NCI-H2227 (cell line): Measurements from ENCODE around the gene SKOR1.

Experiments
- DNase-seq: peaks from one replicate; lab custom pipeline; 2025; ENCODE audit not compliant: unreplicated experiment; lab: John Stamatoyannopoulos, UW

Gene SKOR1, protein sequence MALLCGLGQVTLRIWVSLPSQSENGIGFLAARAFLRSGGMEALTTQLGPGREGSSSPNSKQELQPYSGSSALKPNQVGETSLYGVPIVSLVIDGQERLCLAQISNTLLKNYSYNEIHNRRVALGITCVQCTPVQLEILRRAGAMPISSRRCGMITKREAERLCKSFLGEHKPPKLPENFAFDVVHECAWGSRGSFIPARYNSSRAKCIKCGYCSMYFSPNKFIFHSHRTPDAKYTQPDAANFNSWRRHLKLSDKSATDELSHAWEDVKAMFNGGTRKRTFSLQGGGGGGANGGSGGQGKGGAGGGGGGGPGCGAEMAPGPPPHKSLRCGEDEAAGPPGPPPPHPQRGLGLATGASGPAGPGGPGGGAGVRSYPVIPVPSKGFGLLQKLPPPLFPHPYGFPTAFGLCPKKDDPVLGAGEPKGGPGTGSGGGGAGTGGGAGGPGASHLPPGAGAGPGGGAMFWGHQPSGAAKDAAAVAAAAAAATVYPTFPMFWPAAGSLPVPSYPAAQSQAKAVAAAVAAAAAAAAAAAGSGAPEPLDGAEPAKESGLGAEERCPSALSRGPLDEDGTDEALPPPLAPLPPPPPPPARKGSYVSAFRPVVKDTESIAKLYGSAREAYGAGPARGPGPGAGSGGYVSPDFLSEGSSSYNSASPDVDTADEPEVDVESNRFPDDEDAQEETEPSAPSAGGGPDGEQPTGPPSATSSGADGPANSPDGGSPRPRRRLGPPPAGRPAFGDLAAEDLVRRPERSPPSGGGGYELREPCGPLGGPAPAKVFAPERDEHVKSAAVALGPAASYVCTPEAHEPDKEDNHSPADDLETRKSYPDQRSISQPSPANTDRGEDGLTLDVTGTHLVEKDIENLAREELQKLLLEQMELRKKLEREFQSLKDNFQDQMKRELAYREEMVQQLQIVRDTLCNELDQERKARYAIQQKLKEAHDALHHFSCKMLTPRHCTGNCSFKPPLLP

DNA sequence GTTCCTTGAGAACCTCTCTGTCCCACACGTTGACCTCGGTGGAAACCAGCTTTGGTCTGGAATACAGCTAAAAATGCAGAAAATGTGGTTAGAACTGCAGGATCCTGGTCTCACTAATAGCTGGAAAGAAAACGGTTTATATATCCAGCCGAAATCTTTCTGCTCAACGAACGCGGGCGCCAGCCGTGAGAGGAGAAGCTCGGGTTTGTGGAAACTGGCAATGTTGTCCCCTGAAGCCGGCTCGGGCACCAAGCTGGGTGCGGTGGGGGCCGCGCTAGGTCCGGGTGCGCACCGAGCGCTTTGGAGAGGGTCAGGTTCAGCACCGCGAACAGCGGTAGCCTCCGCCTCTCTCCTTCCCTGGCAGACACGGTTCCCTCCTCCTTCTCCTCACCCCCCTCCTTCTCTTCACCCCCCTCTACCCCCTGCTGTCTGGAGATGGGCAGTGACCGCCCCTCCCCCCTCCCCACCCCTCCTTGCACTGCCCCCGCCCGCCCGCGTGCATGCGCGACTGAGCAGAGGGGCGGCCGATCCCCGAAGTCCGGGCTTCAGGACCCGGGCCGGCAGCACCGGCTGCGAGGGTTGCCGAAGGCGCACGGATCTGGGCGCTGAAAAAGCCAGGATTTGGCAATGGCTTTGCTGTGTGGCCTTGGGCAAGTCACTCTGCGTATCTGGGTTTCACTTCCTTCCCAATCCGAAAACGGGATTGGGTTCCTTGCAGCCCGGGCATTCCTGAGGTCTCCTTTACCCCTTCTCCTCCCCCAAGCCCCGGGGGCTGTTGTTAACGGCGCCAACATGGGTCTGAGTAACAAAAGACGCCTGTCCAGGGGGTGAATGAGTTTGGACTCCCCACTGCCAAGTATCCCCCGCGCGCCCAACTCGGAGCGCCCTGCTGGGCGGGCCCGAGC lies at the start of gene SKOR1:
TSS of gene SKOR1 (plus strand) at position 534 of the 905 bp plus-strand sequence. CDS start at position 628, 94 bp downstream.
- DNase-seq, result peak; percentile 32

DNA sequence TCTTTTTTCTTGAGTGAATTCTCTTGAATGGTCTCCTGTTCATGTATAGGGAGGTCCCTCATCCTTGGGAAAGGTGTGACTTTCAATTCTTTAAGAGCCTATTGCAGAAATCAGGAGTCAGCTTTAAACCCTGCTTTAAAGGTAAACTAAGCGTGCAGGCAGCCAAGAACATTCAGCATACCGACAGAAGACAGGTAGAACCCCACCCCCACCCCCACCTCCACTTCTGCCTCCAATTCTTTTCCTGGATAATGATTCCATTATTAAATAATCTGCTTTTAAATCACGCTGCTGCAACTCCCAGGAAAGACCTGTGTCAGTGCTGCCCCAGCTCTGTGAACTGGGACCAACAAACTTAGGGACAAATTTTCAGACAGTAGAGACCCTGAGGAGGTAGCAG lies 49.3 kb upstream of the SKOR1 start:
- no peak for DNase-seq

DNA sequence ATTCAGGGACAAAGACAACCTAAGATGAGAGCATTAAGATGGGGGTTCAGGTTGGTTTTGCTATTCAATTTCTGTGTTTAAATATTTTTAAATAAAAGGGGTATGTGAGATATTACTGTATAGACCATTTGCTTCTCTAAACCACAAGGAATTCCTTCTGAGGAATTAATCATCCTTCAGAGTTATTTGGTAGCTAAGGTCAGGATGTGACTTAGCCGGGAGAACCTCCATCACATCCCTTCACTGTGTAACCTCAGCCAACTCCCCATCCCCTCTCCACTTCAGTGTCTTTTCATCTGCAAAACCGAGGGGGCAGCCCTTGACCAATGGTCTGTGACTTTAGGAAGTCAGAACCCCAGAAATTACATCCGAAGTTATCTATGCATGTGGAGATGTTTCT lies 48.7 kb upstream of the SKOR1 start:
- no peak for DNase-seq

DNA sequence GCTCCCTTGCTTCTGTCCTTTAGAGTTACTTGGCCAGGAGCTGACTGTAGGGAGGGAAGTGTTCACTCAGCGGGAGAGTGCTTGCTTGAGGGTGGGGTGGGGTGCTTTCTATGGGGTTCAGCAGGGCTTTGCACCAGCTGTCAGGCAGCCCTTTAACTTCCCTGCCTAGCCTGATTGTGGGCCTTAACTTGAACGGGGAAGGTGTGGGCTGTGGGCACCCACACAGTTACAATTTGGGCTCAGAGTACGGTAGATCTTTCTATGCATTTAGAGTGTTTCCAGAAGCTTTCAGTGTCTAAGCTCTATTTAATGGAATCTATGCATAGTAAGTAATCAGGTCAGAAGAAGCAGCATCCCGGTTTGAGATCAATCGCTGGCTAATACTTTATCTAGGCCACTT lies 48.2 kb upstream of the SKOR1 start:
- DNase-seq, result no peak

DNA sequence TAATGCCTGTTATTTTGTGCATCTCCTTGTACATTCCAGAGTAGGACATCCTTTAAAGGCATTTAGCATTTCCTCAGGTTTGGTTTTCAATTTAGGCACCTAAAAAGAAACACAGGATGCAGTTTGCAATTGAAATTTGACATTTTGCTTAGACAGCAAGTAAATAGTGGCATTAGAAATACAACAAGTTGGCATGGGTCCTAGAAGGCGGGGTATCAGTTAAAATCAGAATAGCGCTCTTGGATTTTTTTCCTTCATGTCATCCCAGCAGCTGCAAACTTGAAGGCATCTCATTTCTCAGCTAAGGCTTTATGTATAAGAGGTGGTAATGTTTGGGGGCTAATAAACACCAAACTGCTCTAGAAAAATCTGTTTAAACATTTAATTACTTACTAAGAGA lies 47.5 kb upstream of the SKOR1 start:
- DNase-seq, result no peak

DNA sequence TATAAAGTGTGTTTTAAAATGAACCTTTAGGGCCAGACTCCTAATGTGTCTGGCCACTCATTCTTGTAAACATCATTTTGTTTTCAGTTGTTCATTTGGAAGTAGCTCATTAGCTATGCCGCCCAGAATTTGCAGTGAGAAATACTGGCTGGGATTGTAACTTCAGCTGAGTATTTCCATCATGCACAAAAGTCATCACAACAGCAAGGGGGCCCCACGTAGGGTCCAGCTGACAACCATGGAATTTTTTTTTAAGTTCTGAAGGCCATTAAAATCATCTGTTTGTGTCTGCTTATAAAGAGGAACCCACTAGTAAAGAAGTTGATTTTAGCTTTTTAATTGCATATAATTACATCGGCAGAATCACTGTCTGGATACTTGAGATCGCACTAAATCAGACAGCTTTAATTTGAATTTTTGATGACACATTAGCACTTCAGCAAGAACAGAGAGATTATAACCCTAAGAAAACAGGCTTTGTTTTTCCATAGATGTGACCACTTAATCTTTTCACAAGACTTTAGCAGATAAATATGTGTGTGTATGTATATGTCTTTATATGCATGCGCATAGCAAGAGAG lies 46.3 kb upstream of the SKOR1 start:
- no peak for DNase-seq

DNA sequence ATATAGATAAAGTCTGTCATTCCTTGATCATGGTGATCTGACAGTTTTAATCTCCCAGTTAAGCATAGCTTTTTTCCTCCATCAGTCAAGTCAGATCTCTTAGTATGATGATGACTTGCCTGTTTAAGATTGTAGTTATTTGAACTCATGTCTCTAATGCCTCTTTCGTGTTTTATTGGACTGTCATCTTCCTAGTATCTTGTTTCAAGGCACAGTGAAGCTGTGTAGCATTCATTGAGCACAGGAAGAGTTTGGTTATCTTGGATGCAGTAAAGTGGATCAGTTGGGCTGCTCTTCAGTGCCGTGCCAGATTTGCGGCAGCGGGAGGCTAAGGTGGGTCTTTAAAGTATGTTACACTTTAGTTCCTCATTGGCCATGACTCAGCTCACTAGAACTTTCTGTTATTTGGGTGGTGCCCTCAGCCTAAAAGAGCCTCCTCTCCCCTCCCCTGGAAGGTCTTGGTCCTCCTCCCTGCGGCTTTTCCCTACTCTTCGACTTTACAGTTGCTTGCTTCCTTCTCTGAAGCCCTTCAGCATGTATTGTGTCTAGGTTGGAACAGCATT lies 45.7 kb upstream of the SKOR1 start:
- no peak for DNase-seq

DNA sequence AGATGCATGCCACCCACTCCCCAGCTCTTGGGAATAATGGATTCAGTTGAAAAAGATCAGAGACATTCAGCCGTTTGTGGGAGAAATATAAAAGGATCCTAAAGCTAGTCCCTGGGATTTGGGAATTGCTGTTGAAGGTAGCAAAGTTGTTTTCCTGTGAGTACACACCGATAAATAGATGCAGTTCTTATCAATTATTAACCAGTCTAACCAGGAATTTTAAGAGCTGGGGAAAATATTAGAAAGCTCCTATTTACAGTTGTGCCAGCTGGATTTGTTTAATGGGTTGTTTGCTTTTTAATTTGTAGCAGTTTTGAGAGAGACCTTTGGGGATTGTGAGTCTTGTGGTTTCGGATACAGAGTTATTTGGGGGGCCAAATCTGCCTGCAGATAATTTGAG lies 44.2 kb upstream of the SKOR1 start:
- no peak for DNase-seq

DNA sequence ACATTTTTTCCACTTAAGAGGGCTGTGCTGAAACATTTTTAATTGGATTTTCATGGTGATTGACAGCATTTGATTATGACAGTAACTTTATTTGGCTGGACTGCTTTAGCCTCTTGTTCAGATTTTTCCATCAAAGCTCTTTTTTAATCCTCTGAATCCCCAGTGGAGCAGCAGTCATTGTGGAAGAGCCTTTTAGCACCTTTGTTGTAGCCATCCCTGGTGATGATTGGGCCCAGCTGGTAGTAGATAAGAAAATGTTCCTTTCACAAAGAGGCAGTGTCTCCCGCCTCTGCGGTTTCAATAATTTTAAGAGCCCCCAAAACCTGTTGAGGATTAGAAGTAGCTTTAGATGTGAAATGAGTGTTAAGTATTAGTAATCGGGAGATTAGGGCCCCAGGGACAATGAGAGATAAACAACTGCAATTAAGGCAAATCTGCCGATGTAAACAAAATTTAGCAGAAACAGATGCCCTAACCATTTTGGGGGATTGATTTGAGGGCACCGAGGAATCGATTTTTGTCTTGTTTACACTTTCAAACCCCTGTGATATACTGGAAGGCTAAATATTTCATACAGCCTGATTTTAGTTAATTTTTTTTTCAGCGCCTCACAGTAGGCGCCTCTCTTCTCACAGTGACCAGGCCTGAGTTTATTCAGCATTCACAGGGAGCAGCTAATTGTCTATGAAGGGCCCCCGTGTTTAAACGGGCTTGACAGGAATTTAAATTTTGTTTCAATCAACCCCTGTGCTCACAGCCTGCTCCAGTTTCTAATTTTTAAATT lies 43.2 kb upstream of the SKOR1 start:
- peak; percentile 20 for DNase-seq

DNA sequence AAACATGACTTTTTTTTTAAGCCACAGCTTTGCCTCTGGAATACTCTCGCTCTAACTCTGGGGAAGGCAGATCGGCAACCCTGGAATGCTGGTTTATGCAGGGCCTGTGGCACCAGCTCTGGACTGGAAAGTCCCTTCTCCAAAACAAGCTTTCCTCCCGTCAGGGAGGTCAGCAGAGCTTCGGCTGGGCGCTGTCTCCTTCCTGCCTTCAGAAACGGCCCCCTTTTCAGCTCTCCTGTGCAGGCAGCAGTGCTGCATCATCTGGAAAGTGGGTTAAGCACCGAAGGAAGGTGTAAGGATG lies 42.7 kb upstream of the SKOR1 start:
- no peak for DNase-seq

DNA sequence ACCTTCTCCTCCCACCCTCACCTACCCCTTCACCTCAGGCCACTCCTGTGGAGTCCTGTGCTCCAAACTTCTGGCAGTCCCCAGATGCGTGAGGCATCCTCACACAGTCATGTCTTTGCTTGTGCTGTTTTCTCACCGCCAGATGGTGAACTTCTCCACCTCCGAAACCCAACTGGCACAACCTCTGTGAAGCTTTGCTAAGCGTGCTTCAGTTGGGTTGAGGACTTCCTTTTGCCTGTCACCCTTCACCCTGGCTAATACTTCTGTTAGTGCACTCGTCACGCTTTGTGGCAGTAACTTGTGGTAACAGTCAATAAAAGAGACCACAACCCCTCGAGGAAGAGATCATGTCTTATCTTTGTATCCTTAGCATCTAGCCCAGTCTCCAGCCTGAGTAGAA lies 42.0 kb upstream of the SKOR1 start:
- DNase-seq, result no peak

DNA sequence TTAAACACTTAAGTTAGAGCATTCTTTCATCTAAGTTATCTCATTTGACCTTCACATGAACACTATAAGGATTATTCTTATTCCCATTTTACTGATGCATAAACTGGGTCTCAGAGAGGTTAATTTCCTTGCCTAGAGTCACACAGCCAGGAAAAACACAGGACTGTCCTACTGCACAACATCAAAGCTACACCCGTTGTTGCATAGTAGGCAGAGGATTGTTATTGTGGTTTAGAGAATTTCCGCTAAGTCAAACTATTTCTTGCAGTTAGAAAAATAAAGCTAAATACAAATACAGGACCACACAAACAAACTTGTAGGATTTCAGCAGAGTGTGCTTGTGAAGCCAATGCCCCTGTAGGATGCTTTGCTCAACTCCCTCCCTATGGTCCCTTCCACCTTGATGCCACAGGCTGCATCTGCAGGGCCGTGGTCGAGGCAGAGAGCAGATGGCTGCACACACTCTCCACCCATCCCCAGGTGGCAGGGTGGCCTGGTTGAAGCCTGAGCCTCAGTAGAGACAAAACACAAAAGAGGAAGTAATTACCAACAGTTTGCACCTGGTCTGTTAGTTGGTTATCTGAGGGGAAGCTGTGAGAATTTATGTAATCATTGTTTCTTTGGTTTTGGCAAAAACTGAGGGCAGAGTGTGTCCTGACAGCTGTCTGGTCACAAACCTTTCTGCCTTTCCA lies 41.1 kb upstream of the SKOR1 start:
- DNase-seq, result no peak

DNA sequence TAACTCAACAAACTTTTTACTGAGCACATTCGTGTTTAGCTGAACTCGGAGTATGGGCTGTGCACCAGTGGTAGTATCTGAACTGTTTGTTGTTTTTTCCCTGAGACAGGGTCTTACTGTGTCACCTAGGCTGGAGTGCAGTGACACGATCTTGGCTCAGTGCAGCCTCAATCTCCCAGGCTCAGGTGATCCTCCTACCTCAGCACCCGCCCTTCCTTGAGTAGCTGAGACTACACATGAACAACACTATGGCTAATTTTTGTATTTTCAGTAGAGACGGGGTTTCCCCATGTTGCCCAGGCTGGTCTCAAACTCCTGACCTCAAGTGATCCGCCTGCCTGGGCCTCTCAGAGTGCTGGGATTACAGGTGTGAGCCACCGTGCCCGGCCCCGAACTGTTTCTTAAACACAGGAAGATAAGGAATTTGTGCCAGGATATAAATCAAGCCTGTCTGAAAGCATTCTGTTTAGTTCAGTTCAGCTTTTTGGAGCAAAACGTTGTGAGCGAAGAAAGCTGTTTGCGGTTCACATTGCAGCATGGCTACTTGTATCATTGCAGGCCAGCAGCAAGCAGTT lies 40.4 kb upstream of the SKOR1 start:
- DNase-seq, result no peak

DNA sequence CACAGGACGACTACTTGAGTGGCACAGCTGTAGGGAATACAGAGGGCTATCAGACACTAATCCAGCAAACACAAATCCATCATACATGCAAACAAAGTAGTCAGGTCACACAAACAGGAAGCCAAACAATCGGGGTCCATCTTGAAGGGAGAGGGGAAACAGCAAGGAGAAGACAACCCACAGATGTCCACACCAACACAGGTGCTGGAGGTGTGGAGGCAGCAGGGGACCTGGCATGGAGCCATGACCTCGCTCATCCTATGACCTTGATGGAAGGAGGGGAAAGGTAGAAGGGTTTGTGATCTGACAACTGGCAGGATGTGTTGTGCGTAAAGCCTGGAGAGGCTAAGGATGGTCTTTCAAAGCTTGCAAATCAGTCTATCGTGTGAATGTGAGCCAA lies 39.9 kb upstream of the SKOR1 start:
- DNase-seq, result no peak

DNA sequence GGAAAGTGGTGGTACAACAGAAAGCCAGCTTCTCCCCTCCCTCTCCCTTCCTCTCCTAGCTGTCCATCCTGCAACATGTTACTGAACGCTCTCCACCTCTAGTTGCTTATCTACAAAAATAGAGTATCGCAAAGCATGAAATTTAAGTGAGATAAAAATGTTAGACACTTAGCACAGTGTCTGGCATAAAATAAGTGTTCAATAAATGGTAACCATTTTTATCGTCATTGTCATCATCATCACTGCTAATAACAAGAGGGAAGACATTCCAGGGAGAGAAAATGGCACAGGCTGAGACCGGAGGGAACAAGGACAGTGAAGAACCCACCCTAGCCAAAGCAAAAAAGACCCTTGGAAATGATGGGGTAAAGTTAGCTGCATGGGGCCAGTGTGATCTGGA lies 38.7 kb upstream of the SKOR1 start:
- DNase-seq, result no peak

DNA sequence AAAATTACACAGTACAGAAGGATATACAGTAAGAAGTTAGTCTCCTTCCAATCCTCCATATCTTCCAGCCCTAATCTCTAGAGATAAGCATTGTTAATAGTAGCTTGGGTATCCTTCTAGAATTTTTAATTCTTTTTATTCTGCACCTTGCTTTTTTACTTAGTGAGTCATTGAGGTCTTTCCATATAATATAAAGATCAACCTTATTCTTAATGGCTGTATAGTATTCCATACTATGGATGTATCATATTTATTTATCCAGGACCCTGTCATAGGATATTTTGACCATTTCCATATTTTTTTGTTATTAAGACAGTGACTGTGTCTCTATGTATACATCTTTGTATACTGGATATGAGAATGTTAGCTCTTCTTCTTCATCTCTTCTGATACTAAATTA lies 36.3 kb upstream of the SKOR1 start:
- no peak for DNase-seq

DNA sequence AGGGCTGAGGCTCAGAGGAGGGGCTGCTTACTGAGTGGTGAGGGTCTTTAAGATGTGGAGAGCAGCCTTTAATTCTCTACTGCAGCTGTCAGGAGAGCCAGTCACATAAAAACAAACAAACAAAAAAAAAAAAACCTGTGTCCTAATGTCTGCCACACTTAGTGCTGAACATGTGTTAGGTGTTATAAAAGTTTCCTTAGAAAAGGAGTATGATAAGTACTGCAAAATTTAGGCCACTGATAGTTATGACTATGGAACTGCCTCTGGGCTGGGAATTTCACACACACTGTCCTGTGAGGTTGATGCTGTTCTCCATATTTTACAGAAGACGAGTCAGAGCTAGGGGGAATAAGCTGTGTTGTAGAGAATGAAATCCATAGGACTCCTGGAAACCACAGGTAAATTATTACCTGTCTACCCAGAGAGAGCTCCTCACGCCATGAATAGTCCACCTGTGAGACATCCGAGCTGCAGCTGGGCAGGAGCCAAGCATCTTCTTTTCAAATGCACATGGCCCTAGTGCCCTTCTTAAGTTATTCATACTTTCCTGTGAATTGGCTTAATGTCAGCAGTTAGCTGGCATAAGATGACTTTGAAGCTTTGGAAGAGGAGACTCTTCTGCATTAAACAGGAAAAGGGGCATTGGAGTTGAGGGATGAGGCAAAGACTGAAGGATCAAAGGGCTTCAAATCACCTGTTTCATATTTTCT lies 34.5 kb upstream of the SKOR1 start:
- no peak for DNase-seq

DNA sequence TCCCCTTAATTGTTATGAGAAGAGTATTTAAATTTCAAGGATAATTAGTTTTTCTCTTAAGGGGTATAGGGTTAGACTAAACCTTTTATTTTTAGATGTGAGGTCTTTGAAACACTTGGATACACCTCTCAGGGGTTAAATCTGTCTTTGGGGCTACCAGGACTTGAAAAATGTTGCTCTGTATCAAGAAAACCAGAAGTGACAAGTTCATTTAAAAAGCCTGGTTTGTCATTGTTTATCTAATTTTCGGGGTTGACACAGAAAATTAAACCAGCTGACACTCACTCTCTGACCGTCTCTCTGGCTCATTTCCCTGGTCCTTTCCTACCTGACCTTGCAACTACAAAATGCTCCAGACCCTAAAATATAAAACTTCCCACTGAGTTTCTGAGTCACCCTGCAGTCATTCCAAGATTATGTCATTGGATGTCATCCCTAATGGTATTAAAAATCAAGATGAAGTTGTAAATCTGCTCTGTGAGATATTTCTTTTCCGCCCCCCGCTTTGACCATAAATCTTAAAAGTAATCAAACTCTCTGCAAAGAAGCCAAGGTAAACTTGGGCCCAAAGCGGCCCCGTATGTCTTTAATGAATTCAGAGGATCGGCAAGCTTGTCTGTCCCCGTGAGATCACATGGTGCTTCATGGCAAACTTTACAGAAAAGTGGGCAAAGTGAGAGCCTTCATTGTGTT lies 32.9 kb upstream of the SKOR1 start:
- no peak for DNase-seq
